HepG2 (cell line): ENCODE data around the gene DSN1. TPM values are rescaled to one million over a fixed set of nuclear protein-coding genes. Genes with fewer than 3 reads are reported as not detected.

ENCODE experiments used
- ARID3A ChIP-seq: IDR thresholded peaks from 2 replicates; pipeline ENCODE4 v1.6.1; 2012; ENCODE audit warnings: low read depth, low read length, improper control_type of control experiment
- CREB1 ChIP-seq, 2 experiments: fragments of 450-650 bp in 1 of 2; IDR thresholded peaks; 2 replicates each; pipeline ENCODE4 v1.6.1; 2016 to 2017; ENCODE audit warnings: control low read depth in 1 of 2, mild to moderate bottlenecking in 1 of 2, missing compliant biosample characterization in 1 of 2, missing genetic modification characterization in 1 of 2
- DRAP1 ChIP-seq: IDR thresholded peaks from 2 replicates; pipeline ENCODE4 v1.6.1; 2016; ENCODE audit warnings: missing genetic modification reagents, missing compliant biosample characterization
- FOSL2 ChIP-seq: sonication (generic); formaldehyde crosslinking; IDR thresholded peaks from 2 replicates; pipeline ENCODE4 v1.4.0; 2020; ENCODE audit warnings: missing genetic modification reagents
- GLMP ChIP-seq: sonication (generic); formaldehyde crosslinking; IDR thresholded peaks from 2 replicates; pipeline ENCODE4 v1.9.0; 2021; ENCODE audit warnings: missing genetic modification reagents, mild to moderate bottlenecking, borderline replicate concordance
- GZF1 ChIP-seq: sonication (generic); formaldehyde crosslinking; IDR thresholded peaks from 2 replicates; pipeline ENCODE4 v1.5.1; 2020; ENCODE audit warnings: mild to moderate bottlenecking, missing genetic modification reagents
- HDAC1 ChIP-seq: sonication (generic); formaldehyde crosslinking; IDR thresholded peaks from 2 replicates; pipeline ENCODE4 v1.5.1; 2020; ENCODE audit warnings: mild to moderate bottlenecking, missing genetic modification reagents
- POLR2A ChIP-seq, 2 experiments: IDR thresholded peaks; 2 replicates each; pipeline ENCODE4 v1.6.1; 2011; ENCODE audit warnings: low read depth in 2 of 2, low read length in 2 of 2, mild to moderate bottlenecking in 1 of 2, moderate library complexity in 1 of 2; ENCODE audit not compliant: insufficient read depth in 1 of 2
- RCOR2 ChIP-seq: IDR thresholded peaks from 2 replicates; pipeline ENCODE4 v1.6.1; 2016; ENCODE audit warnings: missing biosample characterization, missing genetic modification reagents
- SIX4 ChIP-seq: sonication (generic); formaldehyde crosslinking; IDR thresholded peaks from 2 replicates; pipeline ENCODE4 v1.4.0; 2020; ENCODE audit warnings: missing genetic modification reagents
- TFAP4 ChIP-seq: sonication (generic); IDR thresholded peaks from 2 replicates; pipeline ENCODE4 v1.6.1; 2016; ENCODE audit warnings: low read depth, borderline replicate concordance
- TOPORS ChIP-seq: sonication (generic); formaldehyde crosslinking; IDR thresholded peaks from 2 replicates; pipeline ENCODE4 v1.8.0; 2023; ENCODE audit warnings: mild to moderate bottlenecking, missing genetic modification reagents
- YY1 ChIP-seq: IDR thresholded peaks from 2 replicates; pipeline ENCODE4 v1.6.1; 2011; ENCODE audit warnings: low read length, low read depth, moderate library complexity, mild to moderate bottlenecking; ENCODE audit not compliant: insufficient read depth, insufficient replicate concordance
- ZFP90 ChIP-seq: sonication (generic); formaldehyde crosslinking; IDR thresholded peaks from 2 replicates; pipeline ENCODE4 v1.8.0; 2022; ENCODE audit warnings: missing genetic modification reagents, mild to moderate bottlenecking, inconsistent platforms, borderline replicate concordance
- ZMYM4 ChIP-seq: sonication (generic); formaldehyde crosslinking; IDR thresholded peaks from 2 replicates; pipeline ENCODE4 v1.8.1; 2023; ENCODE audit warnings: mild to moderate bottlenecking, missing genetic modification reagents
- ZNF367 ChIP-seq: sonication (generic); formaldehyde crosslinking; IDR thresholded peaks from 2 replicates; pipeline ENCODE4 v1.4.0; 2020; ENCODE audit warnings: missing genetic modification reagents, borderline replicate concordance
- ZNF501 ChIP-seq: sonication (generic); formaldehyde crosslinking; IDR thresholded peaks from 2 replicates; pipeline ENCODE4 v1.5.1; 2020; ENCODE audit warnings: mild to moderate bottlenecking, moderate library complexity, missing genetic modification reagents
- ZNF619 ChIP-seq: sonication (generic); formaldehyde crosslinking; IDR thresholded peaks from 2 replicates; pipeline ENCODE4 v1.4.0; 2020; ENCODE audit warnings: mild to moderate bottlenecking, missing genetic modification reagents
- ZNF768 ChIP-seq: sonication (generic); formaldehyde crosslinking; IDR thresholded peaks from 2 replicates; pipeline ENCODE4 v1.4.0; 2020; ENCODE audit warnings: missing genetic modification reagents
- ZSCAN21 ChIP-seq: sonication (generic); formaldehyde crosslinking; IDR thresholded peaks from 2 replicates; pipeline ENCODE4 v1.8.0; 2022; ENCODE audit warnings: mild to moderate bottlenecking, missing genetic modification reagents, moderate library complexity, borderline replicate concordance
- ZXDC ChIP-seq: sonication (generic); formaldehyde crosslinking; IDR thresholded peaks from 2 replicates; pipeline ENCODE4 v1.5.0; 2020; ENCODE audit warnings: mild to moderate bottlenecking, missing genetic modification reagents
- polyA plus RNA-seq, 8 experiments: library from polyadenylated mRNA; depleted of rRNA in 3 of 8; stranded (reverse) in 7 of 8; unstranded in 1 of 8; fragments of >200 nt; fragmentation: Illumina TruSeq in 4 of 8; extraction: Trizol in 4 of 8; gene quantifications; 2 replicates each; pipeline versions ENCODE4 v1.2.1 to v1.2.3, GENCODE V29; 2011 to 2016; ENCODE audit warnings: low read depth in 4 of 8, missing spikeins in 1 of 8, mixed read lengths in 1 of 8; ENCODE audit not compliant: insufficient read depth in 1 of 8
- total RNA-seq, 5 experiments: library from RNA; depleted of rRNA; stranded (reverse); fragments of >200 nt; fragmentation: Illumina TruSeq; extraction: Trizol; gene quantifications; 2 replicates each; pipeline ENCODE4 v1.2.3, GENCODE V29; 2016; ENCODE audit warnings: low read depth in 1 of 5

Gene DSN1
- total and polyA plus RNA-seq, 2 of the 13 experiments (the other 11 are each of a cell fraction or from before 2014, with no cell fraction given): 18.7 to 53.7 TPM

DNA sequence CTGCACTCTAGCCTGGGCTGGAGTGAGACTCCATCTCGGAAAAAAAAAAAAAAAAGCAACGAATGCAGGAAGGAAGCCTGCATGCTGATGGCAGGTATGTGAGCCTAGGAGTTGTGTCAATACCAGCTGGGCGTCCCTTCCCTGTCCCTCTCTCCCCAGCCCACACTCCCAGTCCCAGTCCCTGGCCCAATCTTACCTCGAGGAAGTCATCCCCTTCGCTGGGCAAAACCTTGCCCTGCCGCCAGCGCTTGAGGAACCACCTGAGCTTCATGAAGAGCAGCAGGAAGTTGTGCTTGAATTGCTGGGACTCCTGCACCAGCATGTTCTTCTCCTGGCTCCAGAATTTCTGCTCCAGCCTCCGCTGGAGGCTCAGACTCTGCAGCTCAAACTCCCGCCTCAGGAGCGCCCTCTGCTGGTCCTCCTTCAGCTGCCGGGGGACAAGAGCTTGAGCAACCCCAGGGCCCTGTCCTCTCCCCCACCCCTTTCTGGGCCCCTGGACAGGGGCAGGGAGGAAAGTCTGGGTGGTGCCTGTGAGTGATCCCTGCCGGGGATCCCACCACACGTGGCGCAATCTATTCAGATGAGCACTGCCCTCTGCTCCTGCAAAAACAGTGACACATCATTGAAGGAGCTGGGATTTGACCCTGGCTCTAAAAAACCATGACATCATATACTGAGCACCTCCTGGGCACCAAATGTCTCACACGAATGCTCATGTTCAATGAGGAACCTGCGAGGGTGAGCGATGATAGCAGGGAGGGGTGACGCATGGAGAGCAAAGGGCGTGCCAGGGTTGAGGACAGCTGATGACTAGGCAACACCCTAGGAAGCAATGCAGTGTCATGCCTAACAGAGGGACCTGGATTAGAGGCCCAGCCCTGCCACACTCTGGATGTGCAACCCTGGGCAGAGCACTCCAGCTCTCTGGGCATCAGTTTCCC, 35.0 kb upstream of the DSN1 start (continued):
- TF ChIP-seq ZNF768 (CRISPR knock-in tag) (peak; percentile 77; the same call in 1 of the 2 replicates), YY1 (peak; percentile 46), FOSL2 (peak; percentile 57; the same call in 1 of the 2 replicates), ZFP90 (CRISPR knock-in tag) (no peak; the same call in 1 of the 2 replicates), ZNF619 (CRISPR knock-in tag) (no peak), TFAP4 (0 out of 2 replicates have a peak, but pooled peaks have one; percentile 23), TOPORS (no peak), SIX4 (no peak), CREB1 (IDR thresholded peaks at IDR 0.05) (peak; percentile 76), CREB1 (CRISPR knock-in tag; IDR thresholded peaks at IDR 0.05) (peak; percentile 58; the same call in 1 of the 2 replicates), ZXDC (no peak), POLR2A (IDR thresholded peaks at IDR 0.05; ENCODE audit: insufficient read depth in 1 of 2, low read depth in 2 of 2, low read length in 2 of 2) (no peak), ZNF501 (CRISPR knock-in tag) (0 out of 2 replicates have a peak, but pooled peaks have one; percentile 45), GZF1 (CRISPR knock-in tag) (no peak), ZSCAN21 (no peak), ZMYM4 (CRISPR knock-in tag) (peak; percentile 70; the same call in 1 of the 2 replicates), ZNF367 (CRISPR knock-in tag) (0 out of 2 replicates have a peak, but pooled peaks have one; percentile 28), GLMP (CRISPR knock-in tag) (no peak), ARID3A (peak; percentile 18; the same call in 1 of the 2 replicates), RCOR2 (CRISPR knock-in tag) (0 out of 2 replicates have a peak, but pooled peaks have one; percentile 40), DRAP1 (CRISPR knock-in tag) (no peak), HDAC1 (CRISPR knock-in tag) (no peak)
